HepG2 (cell line): ENCODE data around the gene LRRTM1. TPM values are rescaled to one million over a fixed set of nuclear protein-coding genes. Genes with fewer than 3 reads are reported as not detected.
A peak's percentile ranks its signal among the peaks of the same experiment; 100 is the strongest.

ENCODE experiments used
- ATAC-seq: fragments of 200-7000 bp; cut with Tn5 transposase; 3 replicates; pipeline ENCODE4 v1.9.1; 2020; ENCODE audit warnings: mild to moderate bottlenecking, moderate library complexity
- BruUV-seq: library from RNA; stranded (reverse); fragments of 400-500 nt; replicated peaks from 2 replicates; lab custom pipeline; 2021; lab: Mats Ljungman, UMichigan
- CTCF ChIA-PET: fragments of 300-600 bp; formaldehyde crosslinking; extraction: SDS; loops from one replicate; lab custom pipeline; 2021; ENCODE audit warnings: low total read pairs, inconsistent platforms, low intra/inter-chr PET ratio; lab: Yijun Ruan, JAX
- POLR2A ChIA-PET: fragments of 350-600 bp; sonication (Branson Sonifier 250); formaldehyde crosslinking; loops from one replicate; lab custom pipeline; 2020; ENCODE audit warnings: antibody characterized with exemption, inconsistent platforms; lab: Yijun Ruan, JAX
- DNase-seq: peaks from one replicate; pipeline ENCODE4 v3.0.0-alpha.2; 2015; ENCODE audit warnings: low spot score
- FAIRE-seq: peaks from 3 replicates; lab custom pipeline; 2011; peaks lifted over from hg19 to GRCh38; lab: Jason Lieb, UNC
- H2AFZ ChIP-seq: one replicate; pipeline ENCODE4 v1.6.1; 2011; ENCODE audit warnings: low read length, inconsistent platforms
- H3K27ac ChIP-seq: fragments of 300-600 bp; 3 replicates; pipeline ENCODE4 v1.8.0; 2011; ENCODE audit warnings: mixed run types, mild to moderate bottlenecking, mixed read lengths, low read length, inconsistent platforms; ENCODE audit not compliant: insufficient read depth; ENCODE audit errors: extremely low read length
- H3K27me3 ChIP-seq, 2 experiments: fragments of 200-600 bp in 1 of 2; 2 replicates in 1 of 2; 3 replicates in 1 of 2; pipeline versions ENCODE4 v1.6.0 to v1.8.0; 2011; ENCODE audit warnings: low read length in 2 of 2, mild to moderate bottlenecking in 2 of 2, moderate library complexity in 2 of 2, inconsistent platforms in 1 of 2; ENCODE audit not compliant: insufficient read depth in 2 of 2, control insufficient read depth in 1 of 2
- H3K36me3 ChIP-seq, 2 experiments: fragments of 200-600 bp in 1 of 2; replicated peaks in 1 of 2; 2 replicates in 1 of 2; 3 replicates in 1 of 2; pipeline versions ENCODE4 v1.5.1 to v1.8.0; 2011; ENCODE audit warnings: low read length in 2 of 2, inconsistent platforms in 1 of 2; ENCODE audit not compliant: insufficient read depth in 2 of 2, control insufficient read depth in 1 of 2
- H3K4me1 ChIP-seq: 2 replicates; pipeline ENCODE4 v1.5.1; 2012; ENCODE audit warnings: low read length, inconsistent platforms; ENCODE audit not compliant: insufficient read depth
- H3K4me2 ChIP-seq: 2 replicates; pipeline ENCODE4 v1.6.0; 2011; ENCODE audit warnings: low read depth, low read length, inconsistent platforms
- H3K4me3 ChIP-seq, 3 experiments: fragments of 200-600 bp in 1 of 3; sonication (generic), shearing (Covaris generic) in 1 of 3; replicated peaks in 1 of 3; 2 replicates each; pipeline ENCODE4 v1.5.1; 2011 to 2016; ENCODE audit warnings: low read length in 3 of 3, inconsistent platforms in 2 of 3, low read depth in 2 of 3, mild to moderate bottlenecking in 2 of 3, control low read depth in 1 of 3, mixed read lengths in 1 of 3; ENCODE audit not compliant: insufficient read depth in 1 of 3
- H3K79me2 ChIP-seq: one replicate; pipeline ENCODE4 v1.6.1; 2011; ENCODE audit warnings: low read length, inconsistent platforms; ENCODE audit not compliant: insufficient read depth
- H3K9ac ChIP-seq: 2 replicates; pipeline ENCODE4 v1.6.0; 2011; ENCODE audit warnings: mild to moderate bottlenecking, low read depth, low read length, inconsistent platforms; ENCODE audit not compliant: insufficient read depth
- H3K9me3 ChIP-seq: 2 replicates; pipeline ENCODE4 v1.5.1; 2012; ENCODE audit warnings: mild to moderate bottlenecking, low read length
- H4K20me1 ChIP-seq: 2 replicates; pipeline ENCODE4 v1.6.0; 2011; ENCODE audit warnings: inconsistent platforms, mild to moderate bottlenecking, low read length, moderate library complexity; ENCODE audit not compliant: insufficient read depth
- CTCF ChIP-seq: sonication (generic); formaldehyde crosslinking; IDR thresholded peaks from 2 replicates; pipeline ENCODE4 v1.5.0; 2020; ENCODE audit warnings: mild to moderate bottlenecking, missing genetic modification reagents, moderate library complexity
- STAG1 ChIP-seq: sonication (generic); formaldehyde crosslinking; IDR thresholded peaks from 2 replicates; pipeline ENCODE4 v1.4.0; 2020; ENCODE audit warnings: missing genetic modification reagents
- ZFP36L2 ChIP-seq: sonication (generic); formaldehyde crosslinking; IDR thresholded peaks from 2 replicates; pipeline ENCODE4 v1.4.0; 2020; ENCODE audit warnings: missing genetic modification reagents
- ZNF17 ChIP-seq: sonication (generic); formaldehyde crosslinking; IDR thresholded peaks from 2 replicates; pipeline ENCODE4 v1.5.0; 2020; ENCODE audit warnings: mild to moderate bottlenecking, missing genetic modification reagents
- ZNF501 ChIP-seq: sonication (generic); formaldehyde crosslinking; IDR thresholded peaks from 2 replicates; pipeline ENCODE4 v1.5.1; 2020; ENCODE audit warnings: mild to moderate bottlenecking, moderate library complexity, missing genetic modification reagents
- ZNF703 ChIP-seq: sonication (generic); formaldehyde crosslinking; IDR thresholded peaks from 2 replicates; pipeline ENCODE4 v1.5.1; 2020; ENCODE audit warnings: missing genetic modification reagents, mild to moderate bottlenecking, moderate library complexity, borderline replicate concordance
- in situ Hi-C: cut with HindIII; loops from 2 replicates; pipeline ENCODE4 v1.10.0; 2017; ENCODE audit warnings: low pct_unique_long_range_greater_than_20kb; ENCODE audit not compliant: extremely low pct_ligation_motif_present
- intact Hi-C: fragments of 100-400 bp; cut with micrococcal nuclease; formaldehyde crosslinking; loops from one replicate; pipeline ENCODE4 v1.10.0; 2022; ENCODE audit not compliant: unreplicated experiment
- polyA plus RNA-seq, 8 experiments: library from polyadenylated mRNA; depleted of rRNA in 3 of 8; stranded (reverse) in 7 of 8; unstranded in 1 of 8; fragments of >200 nt; fragmentation: Illumina TruSeq in 4 of 8; extraction: Trizol in 4 of 8; gene quantifications; 2 replicates each; pipeline versions ENCODE4 v1.2.1 to v1.2.3, GENCODE V29; 2011 to 2016; ENCODE audit warnings: low read depth in 4 of 8, missing spikeins in 1 of 8, mixed read lengths in 1 of 8; ENCODE audit not compliant: insufficient read depth in 1 of 8
- total RNA-seq, 5 experiments: library from RNA; depleted of rRNA; stranded (reverse); fragments of >200 nt; fragmentation: Illumina TruSeq; extraction: Trizol; gene quantifications; 2 replicates each; pipeline ENCODE4 v1.2.3, GENCODE V29; 2016; ENCODE audit warnings: low read depth in 1 of 5
- TF ChIP-seq, protein P1 (sequence below): sonication (generic); formaldehyde crosslinking; IDR thresholded peaks from 2 replicates; pipeline ENCODE4 v1.5.0; 2020; ENCODE audit warnings: missing genetic modification reagents
- TF ChIP-seq, protein P2 (sequence below): sonication (generic); formaldehyde crosslinking; IDR thresholded peaks from 2 replicates; pipeline ENCODE4 v1.4.0; 2020; ENCODE audit warnings: missing genetic modification reagents

The LRRTM1 gene
- total and polyA plus RNA-seq, 2 of the 13 experiments (the other 11 are each of a cell fraction or from before 2014, with no cell fraction given), result not detected

DNA sequence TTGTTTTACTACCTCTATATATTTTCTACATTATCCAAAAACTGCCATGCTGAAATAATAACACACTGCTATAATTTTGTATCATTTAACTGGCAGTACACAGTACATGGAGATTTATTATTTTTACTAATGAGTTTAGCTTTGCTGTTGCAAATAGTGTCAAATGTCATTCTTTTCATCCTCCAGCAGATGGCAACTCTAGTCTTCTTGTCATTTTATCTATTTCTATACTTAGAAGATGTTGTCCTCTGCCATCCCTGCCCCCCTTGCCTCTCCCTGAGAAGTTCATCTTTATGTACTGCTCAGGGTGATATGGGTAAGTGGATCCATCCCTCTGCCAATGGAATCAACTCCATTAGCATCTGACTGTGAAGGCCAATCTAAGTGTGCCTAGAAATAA, 21.7 kb upstream of the LRRTM1 start:
- peak; percentile 18 for DNase-seq
- Histone ChIP-seq H3K9me3 (no peaks in the 10 kb centered on the region), H3K4me1 (no peaks in the 10 kb centered on the region), H3K4me3 (no peak overlapping the region), H3K36me3 (no peaks in the 10 kb centered on the region), H3K27me3 (no peaks in the 10 kb centered on the region), H3K9ac (no peak overlapping the region), H3K27ac (no peak overlapping the region), H3K79me2 (no peaks in the 10 kb centered on the region), H4K20me1 (no peaks in the 10 kb centered on the region), H2AFZ (no peak overlapping the region), H3K4me2 (no peak overlapping the region)
- TF ChIP-seq STAG1 (peak; percentile 60), ZNF501 (no peak), CTCF (CRISPR knock-in tag) (peak; percentile 31; the same call in 1 of the 2 replicates), ZFP36L2 (no peak), ZNF17 (CRISPR knock-in tag) (no peak), ZNF703 (CRISPR knock-in tag) (no peak)
- TF ChIP-seq, protein P1, sequence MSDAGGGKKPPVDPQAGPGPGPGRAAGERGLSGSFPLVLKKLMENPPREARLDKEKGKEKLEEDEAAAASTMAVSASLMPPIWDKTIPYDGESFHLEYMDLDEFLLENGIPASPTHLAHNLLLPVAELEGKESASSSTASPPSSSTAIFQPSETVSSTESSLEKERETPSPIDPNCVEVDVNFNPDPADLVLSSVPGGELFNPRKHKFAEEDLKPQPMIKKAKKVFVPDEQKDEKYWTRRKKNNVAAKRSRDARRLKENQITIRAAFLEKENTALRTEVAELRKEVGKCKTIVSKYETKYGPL (CRISPR knock-in tag), result no peak
- TF ChIP-seq, protein P2, sequence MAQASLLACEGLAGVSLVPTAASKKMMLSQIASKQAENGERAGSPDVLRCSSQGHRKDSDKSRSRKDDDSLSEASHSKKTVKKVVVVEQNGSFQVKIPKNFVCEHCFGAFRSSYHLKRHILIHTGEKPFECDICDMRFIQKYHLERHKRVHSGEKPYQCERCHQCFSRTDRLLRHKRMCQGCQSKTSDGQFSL (CRISPR knock-in tag), result no peak
- ChIA-PET POLR2A (no interaction called here), CTCF (no interaction called here)
- intact Hi-C loops (loop anchor here (10.0 kb wide), 1 partner anchor 1699 kb away; no protein-coding TSS in a partner anchor), in situ Hi-C loops (no loop called here)
- BruUV-seq, result no TSS peak
- FAIRE-seq, result peak; percentile 49
- ATAC-seq, result no peak
